Upper lobe of left lung (tissue), 4 donors: ENCODE measurements around the gene GPR176.

Experiments
- CTCF ChIP-seq, 6 experiments: fragments of 450-650 bp in 4 of 6; fragments of 200-600 bp in 2 of 6; sonication (generic) in 2 of 6; IDR thresholded peaks; one replicate each; pipeline ENCODE4 v1.5.1; 2016 to 2019; ENCODE audit warnings: antibody characterized with exemption in 6 of 6
- POLR2AphosphoS5 ChIP-seq, 2 donors: sonication (generic); formaldehyde crosslinking; IDR thresholded peaks; one replicate each; pipeline ENCODE4 v1.5.1; 2017; ENCODE audit warnings: antibody characterized with exemption in 2 of 2

GRCh38 chr15:39788108-39788507, 132.0 kb downstream of the GPR176 start:
- TF ChIP-seq CTCF (IDR thresholded peaks at IDR 0.05) (no peak), POLR2AphosphoS5 (IDR thresholded peaks at IDR 0.05) (no peak)
